GM20000 (cell line): ENCODE measurements around the gene UCK2.

Experiments used
- DNase-seq: peaks from one replicate; pipeline ENCODE4 v3.0.0; 2012; ENCODE audit warnings: low spot score
- CTCF ChIP-seq: IDR thresholded peaks from 2 replicates; pipeline ENCODE4 v1.5.1; 2012; ENCODE audit warnings: mild to moderate bottlenecking, control low read depth; ENCODE audit errors: extremely low read depth, missing control alignments

Gene UCK2

GRCh38 chr1:165875171-165875570 lies 47.8 kb downstream of the UCK2 start:
- TF ChIP-seq CTCF: no peak
- DNase-seq: no peak

- no peak for DNase-seq
- peak; percentile 4 for TF ChIP-seq CTCF
These were observed 48.2 kb downstream of the UCK2 start for GRCh38 chr1:165875604-165876003.

- TF ChIP-seq CTCF: no peak
These were observed 48.7 kb downstream of the UCK2 start for GRCh38 chr1:165876121-165876520.

DNA sequence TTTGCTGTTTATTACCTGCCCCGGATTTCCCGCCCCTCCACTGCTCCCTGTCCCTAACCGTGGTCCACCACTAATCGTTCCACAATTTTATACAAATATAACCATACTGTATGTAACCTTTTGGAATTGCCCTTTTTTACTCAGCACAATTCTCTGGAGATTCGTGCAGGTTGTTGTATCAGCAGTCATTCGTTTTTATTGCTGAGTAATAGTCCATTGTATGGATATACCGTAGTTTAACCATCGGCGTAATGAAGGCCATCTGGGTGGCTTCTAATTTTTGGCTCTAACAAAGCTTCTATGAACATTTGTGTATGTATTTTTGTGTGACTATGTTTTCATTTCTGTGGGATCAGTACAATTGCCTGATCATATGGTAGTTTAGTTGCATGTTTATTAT lies 50.0 kb downstream of the UCK2 start:
- no peak for TF ChIP-seq CTCF
- no peak for DNase-seq

More at GRCh38 chr1:165876121-165876520, 48.7 kb downstream of the UCK2 start:
- no peak for DNase-seq

DNA sequence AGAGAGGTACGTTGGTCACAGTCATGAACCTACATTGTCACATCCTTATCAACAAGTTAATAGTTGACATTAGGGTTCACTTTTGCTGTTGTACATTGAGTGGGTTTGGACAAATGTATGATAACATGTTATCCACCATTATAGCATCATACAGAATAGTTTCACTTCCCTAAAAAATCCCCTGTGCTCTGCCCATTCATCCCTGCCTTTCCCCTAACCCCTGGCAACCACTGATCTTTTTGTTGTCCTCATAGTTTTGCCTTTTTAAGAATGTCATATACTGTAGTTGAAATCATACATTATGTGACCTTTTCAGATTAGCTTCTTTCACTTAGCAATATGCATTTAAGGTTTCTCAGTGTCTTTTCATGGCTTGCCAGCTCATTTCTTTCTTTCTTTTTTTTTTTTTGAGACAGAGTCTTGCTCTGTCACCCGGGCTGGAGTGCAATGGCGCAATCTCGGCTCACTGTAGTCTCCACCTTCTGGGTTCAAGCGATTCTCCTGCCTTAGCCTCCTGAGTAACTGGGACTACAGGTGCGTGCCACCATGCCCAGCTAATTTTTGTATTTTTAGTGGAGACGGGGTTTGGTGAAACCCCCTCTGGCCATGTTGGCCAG lies 50.6 kb downstream of the UCK2 start:
- no peak for TF ChIP-seq CTCF
- peak; percentile 24 for DNase-seq

- no peak for TF ChIP-seq CTCF
These were observed 52.5 kb downstream of the UCK2 start for GRCh38 chr1:165879946-165880345.

GRCh38 chr1:165880993-165881392 lies 53.6 kb downstream of the UCK2 start:
- no peak for DNase-seq
- no peak for TF ChIP-seq CTCF

More at GRCh38 chr1:165879946-165880345, 52.5 kb downstream of the UCK2 start:
- no peak for DNase-seq
